HepG2 (cell line): ENCODE measurements around the gene ADGRG4. TPM values are rescaled to one million over a fixed set of nuclear protein-coding genes. Genes with fewer than 3 reads are reported as not detected.
"Not testable (repeated sequence)": the region's sequence is repeated elsewhere in the genome, so short reads cannot be mapped to it uniquely, and the experiment has no call there.

ENCODE experiments used
- ATAC-seq: fragments of 200-7000 bp; cut with Tn5 transposase; 3 replicates; pipeline ENCODE4 v1.9.1; 2020; ENCODE audit warnings: mild to moderate bottlenecking, moderate library complexity
- BruUV-seq: library from RNA; stranded (reverse); fragments of 400-500 nt; replicated peaks from 2 replicates; lab custom pipeline; 2021; lab: Mats Ljungman, UMichigan
- CTCF ChIA-PET: fragments of 300-600 bp; formaldehyde crosslinking; extraction: SDS; loops from one replicate; lab custom pipeline; 2021; ENCODE audit warnings: low total read pairs, inconsistent platforms, low intra/inter-chr PET ratio; lab: Yijun Ruan, JAX
- POLR2A ChIA-PET: fragments of 350-600 bp; sonication (Branson Sonifier 250); formaldehyde crosslinking; loops from one replicate; lab custom pipeline; 2020; ENCODE audit warnings: antibody characterized with exemption, inconsistent platforms; lab: Yijun Ruan, JAX
- DNase-seq: peaks from one replicate; pipeline ENCODE4 v3.0.0-alpha.2; 2015; ENCODE audit warnings: low spot score
- FAIRE-seq: peaks from 3 replicates; lab custom pipeline; 2011; peaks lifted over from hg19 to GRCh38; lab: Jason Lieb, UNC
- H2AFZ ChIP-seq: one replicate; pipeline ENCODE4 v1.6.1; 2011; ENCODE audit warnings: low read length, inconsistent platforms
- H3K27ac ChIP-seq: fragments of 300-600 bp; 3 replicates; pipeline ENCODE4 v1.8.0; 2011; ENCODE audit warnings: mixed run types, mild to moderate bottlenecking, mixed read lengths, low read length, inconsistent platforms; ENCODE audit not compliant: insufficient read depth; ENCODE audit errors: extremely low read length
- H3K27me3 ChIP-seq, 2 experiments: fragments of 200-600 bp in 1 of 2; 2 replicates in 1 of 2; 3 replicates in 1 of 2; pipeline versions ENCODE4 v1.6.0 to v1.8.0; 2011; ENCODE audit warnings: low read length in 2 of 2, mild to moderate bottlenecking in 2 of 2, moderate library complexity in 2 of 2, inconsistent platforms in 1 of 2; ENCODE audit not compliant: insufficient read depth in 2 of 2, control insufficient read depth in 1 of 2
- H3K36me3 ChIP-seq, 2 experiments: fragments of 200-600 bp in 1 of 2; replicated peaks in 1 of 2; 2 replicates in 1 of 2; 3 replicates in 1 of 2; pipeline versions ENCODE4 v1.5.1 to v1.8.0; 2011; ENCODE audit warnings: low read length in 2 of 2, inconsistent platforms in 1 of 2; ENCODE audit not compliant: insufficient read depth in 2 of 2, control insufficient read depth in 1 of 2
- H3K4me1 ChIP-seq: 2 replicates; pipeline ENCODE4 v1.5.1; 2012; ENCODE audit warnings: low read length, inconsistent platforms; ENCODE audit not compliant: insufficient read depth
- H3K4me2 ChIP-seq: 2 replicates; pipeline ENCODE4 v1.6.0; 2011; ENCODE audit warnings: low read depth, low read length, inconsistent platforms
- H3K4me3 ChIP-seq, 3 experiments: fragments of 200-600 bp in 1 of 3; sonication (generic), shearing (Covaris generic) in 1 of 3; replicated peaks in 1 of 3; 2 replicates each; pipeline ENCODE4 v1.5.1; 2011 to 2016; ENCODE audit warnings: low read length in 3 of 3, inconsistent platforms in 2 of 3, low read depth in 2 of 3, mild to moderate bottlenecking in 2 of 3, control low read depth in 1 of 3, mixed read lengths in 1 of 3; ENCODE audit not compliant: insufficient read depth in 1 of 3
- H3K79me2 ChIP-seq: one replicate; pipeline ENCODE4 v1.6.1; 2011; ENCODE audit warnings: low read length, inconsistent platforms; ENCODE audit not compliant: insufficient read depth
- H3K9ac ChIP-seq: 2 replicates; pipeline ENCODE4 v1.6.0; 2011; ENCODE audit warnings: mild to moderate bottlenecking, low read depth, low read length, inconsistent platforms; ENCODE audit not compliant: insufficient read depth
- H3K9me3 ChIP-seq: 2 replicates; pipeline ENCODE4 v1.5.1; 2012; ENCODE audit warnings: mild to moderate bottlenecking, low read length
- H4K20me1 ChIP-seq: 2 replicates; pipeline ENCODE4 v1.6.0; 2011; ENCODE audit warnings: inconsistent platforms, mild to moderate bottlenecking, low read length, moderate library complexity; ENCODE audit not compliant: insufficient read depth
- ATM ChIP-seq: fragments of 450-650 bp; IDR thresholded peaks from 2 replicates; pipeline ENCODE4 v1.7.1; 2017; ENCODE audit warnings: mild to moderate bottlenecking, borderline replicate concordance
- NFE2 ChIP-seq: sonication (generic); formaldehyde crosslinking; IDR thresholded peaks from 2 replicates; pipeline ENCODE4 v1.4.0; 2020; ENCODE audit warnings: missing genetic modification reagents
- WGBS: methylation state at CpG from one replicate; pipeline ENCODE4 v1.1.6; 2017; ENCODE audit warnings: low lambda C conversion rate; 5-methylcytosine and 5-hydroxymethylcytosine counted together
- in situ Hi-C: cut with HindIII; loops from 2 replicates; pipeline ENCODE4 v1.10.0; 2017; ENCODE audit warnings: low pct_unique_long_range_greater_than_20kb; ENCODE audit not compliant: extremely low pct_ligation_motif_present
- intact Hi-C: fragments of 100-400 bp; cut with micrococcal nuclease; formaldehyde crosslinking; loops from one replicate; pipeline ENCODE4 v1.10.0; 2022; ENCODE audit not compliant: unreplicated experiment
- polyA plus RNA-seq, 8 experiments: library from polyadenylated mRNA; depleted of rRNA in 3 of 8; stranded (reverse) in 7 of 8; unstranded in 1 of 8; fragments of >200 nt; fragmentation: Illumina TruSeq in 4 of 8; extraction: Trizol in 4 of 8; gene quantifications; 2 replicates each; pipeline versions ENCODE4 v1.2.1 to v1.2.3, GENCODE V29; 2011 to 2016; ENCODE audit warnings: low read depth in 4 of 8, missing spikeins in 1 of 8, mixed read lengths in 1 of 8; ENCODE audit not compliant: insufficient read depth in 1 of 8
- total RNA-seq, 5 experiments: library from RNA; depleted of rRNA; stranded (reverse); fragments of >200 nt; fragmentation: Illumina TruSeq; extraction: Trizol; gene quantifications; 2 replicates each; pipeline ENCODE4 v1.2.3, GENCODE V29; 2016; ENCODE audit warnings: low read depth in 1 of 5
- TF ChIP-seq, protein P1 (sequence below): sonication (generic); formaldehyde crosslinking; IDR thresholded peaks from 2 replicates; pipeline ENCODE4 v1.5.0; 2020; ENCODE audit warnings: mild to moderate bottlenecking, missing genetic modification reagents, borderline replicate concordance

The ADGRG4 gene
- total and polyA plus RNA-seq, 2 of the 13 experiments (the other 11 are each of a cell fraction or from before 2014, with no cell fraction given), result not detected

DNA sequence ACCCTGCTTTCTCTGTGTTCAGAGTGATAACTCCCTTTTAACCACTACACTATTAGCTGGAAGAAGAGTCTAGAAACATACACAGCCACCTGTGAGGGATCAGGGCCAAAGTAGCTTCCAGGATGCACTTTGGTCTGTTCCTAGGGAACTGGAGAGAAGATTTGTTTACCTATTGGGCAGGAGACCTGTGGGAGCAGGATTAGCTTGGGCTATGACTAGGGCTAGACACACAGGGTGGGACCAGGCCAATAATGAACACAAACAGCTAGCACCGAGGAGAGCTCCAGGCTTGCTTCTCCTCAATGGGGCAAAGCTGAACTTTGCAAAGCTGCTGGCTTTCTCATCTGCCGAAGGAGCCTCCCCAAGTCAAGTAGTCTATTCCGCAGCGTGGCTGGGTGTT lies 25.2 kb upstream of the ADGRG4 start (continued):
- TF ChIP-seq, protein P1, sequence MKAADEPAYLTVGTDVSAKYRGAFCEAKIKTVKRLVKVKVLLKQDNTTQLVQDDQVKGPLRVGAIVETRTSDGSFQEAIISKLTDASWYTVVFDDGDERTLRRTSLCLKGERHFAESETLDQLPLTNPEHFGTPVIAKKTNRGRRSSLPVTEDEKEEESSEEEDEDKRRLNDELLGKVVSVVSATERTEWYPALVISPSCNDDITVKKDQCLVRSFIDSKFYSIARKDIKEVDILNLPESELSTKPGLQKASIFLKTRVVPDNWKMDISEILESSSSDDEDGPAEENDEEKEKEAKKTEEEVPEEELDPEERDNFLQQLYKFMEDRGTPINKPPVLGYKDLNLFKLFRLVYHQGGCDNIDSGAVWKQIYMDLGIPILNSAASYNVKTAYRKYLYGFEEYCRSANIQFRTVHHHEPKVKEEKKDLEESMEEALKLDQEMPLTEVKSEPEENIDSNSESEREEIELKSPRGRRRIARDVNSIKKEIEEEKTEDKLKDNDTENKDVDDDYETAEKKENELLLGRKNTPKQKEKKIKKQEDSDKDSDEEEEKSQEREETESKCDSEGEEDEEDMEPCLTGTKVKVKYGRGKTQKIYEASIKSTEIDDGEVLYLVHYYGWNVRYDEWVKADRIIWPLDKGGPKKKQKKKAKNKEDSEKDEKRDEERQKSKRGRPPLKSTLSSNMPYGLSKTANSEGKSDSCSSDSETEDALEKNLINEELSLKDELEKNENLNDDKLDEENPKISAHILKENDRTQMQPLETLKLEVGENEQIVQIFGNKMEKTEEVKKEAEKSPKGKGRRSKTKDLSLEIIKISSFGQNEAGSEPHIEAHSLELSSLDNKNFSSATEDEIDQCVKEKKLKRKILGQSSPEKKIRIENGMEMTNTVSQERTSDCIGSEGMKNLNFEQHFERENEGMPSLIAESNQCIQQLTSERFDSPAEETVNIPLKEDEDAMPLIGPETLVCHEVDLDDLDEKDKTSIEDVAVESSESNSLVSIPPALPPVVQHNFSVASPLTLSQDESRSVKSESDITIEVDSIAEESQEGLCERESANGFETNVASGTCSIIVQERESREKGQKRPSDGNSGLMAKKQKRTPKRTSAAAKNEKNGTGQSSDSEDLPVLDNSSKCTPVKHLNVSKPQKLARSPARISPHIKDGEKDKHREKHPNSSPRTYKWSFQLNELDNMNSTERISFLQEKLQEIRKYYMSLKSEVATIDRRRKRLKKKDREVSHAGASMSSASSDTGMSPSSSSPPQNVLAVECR, result no peak
- TF ChIP-seq ATM (no peak), NFE2 (CRISPR knock-in tag) (no peak)
- TF ChIP-seq, all 625 proteins: peak for 5

DNA sequence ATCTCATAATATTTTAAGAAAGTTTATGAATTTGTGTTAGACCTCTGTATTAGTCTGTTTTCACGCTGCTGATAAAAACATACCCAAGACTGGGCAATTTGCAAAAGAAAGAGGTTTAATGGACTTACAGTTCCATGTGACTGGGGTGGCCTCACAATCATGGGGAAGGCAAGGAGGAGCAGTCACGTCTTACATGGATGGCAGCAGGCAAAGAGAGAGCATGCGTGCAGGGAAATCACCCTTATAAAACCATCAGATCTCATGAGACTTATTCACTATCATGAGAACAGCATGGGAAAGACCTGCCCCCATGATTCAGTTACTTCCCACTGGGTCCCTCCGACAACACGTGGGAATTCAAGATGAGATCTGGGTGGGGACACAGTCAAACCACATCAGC lies 14.4 kb upstream of the ADGRG4 start:
- H3K27me3 ChIP-seq, H3K4me1 ChIP-seq, in situ Hi-C loops, H3K27ac ChIP-seq, DNase-seq, H3K4me3 ChIP-seq, H2AFZ ChIP-seq, intact Hi-C loops, ATAC-seq, H3K79me2 ChIP-seq, BruUV-seq, CTCF ChIA-PET, FAIRE-seq, H3K9me3 ChIP-seq, H3K4me2 ChIP-seq, H3K36me3 ChIP-seq, H3K9ac ChIP-seq, H4K20me1 ChIP-seq, POLR2A ChIA-PET: not testable (repeated sequence)
- WGBS, result 0% methylated on average over 5 of the region's 5 CpGs
